ENCODE measurements around the gene COPZ2. TPM values are rescaled to one million over a fixed set of nuclear protein-coding genes. Genes with fewer than 3 reads are reported as not detected.

The COPZ2 gene
- total RNA-seq, 4 donors from 2014 or later: 0.91 to 14.5 (median 5.7) TPM

DNA sequence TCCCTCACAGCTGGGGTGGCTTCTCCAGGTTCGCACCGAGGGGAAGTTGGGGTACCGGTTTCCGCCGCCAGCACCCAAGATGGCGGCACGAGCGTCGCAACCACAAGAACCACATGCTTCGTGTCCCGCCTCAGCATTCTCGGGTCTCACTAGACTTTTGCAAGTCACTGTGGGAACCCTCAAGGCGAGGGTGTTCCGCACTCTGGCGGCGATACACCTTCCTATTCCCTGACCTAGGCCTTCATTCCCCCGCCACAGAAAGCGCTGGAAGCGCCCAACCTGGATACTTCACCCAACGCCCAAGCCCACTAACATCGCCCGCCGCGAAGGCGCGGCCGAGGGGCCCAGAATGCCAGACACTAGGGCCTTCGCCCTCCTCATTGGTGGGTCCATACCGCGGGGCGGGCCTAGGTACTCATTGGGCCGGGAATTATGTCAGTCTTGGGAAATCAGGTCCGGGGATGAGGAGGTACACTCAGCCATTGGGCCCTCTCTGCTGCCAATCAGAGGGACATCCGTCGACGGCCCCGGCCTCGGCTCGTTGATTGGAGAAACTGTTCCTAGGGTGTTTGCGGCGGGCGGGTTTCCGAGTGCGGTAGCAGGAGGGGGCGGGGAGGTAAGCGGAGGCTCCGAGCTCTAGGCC is 10.3 kb upstream of the COPZ2 start, which contains the start of gene NFE2L1:
NFE2L1 (plus strand) TSS at position 619 of the 643 bp plus-strand sequence. CDS start 2,760 bp downstream, outside the sequence.
- peak within 1 kb of the TSS; percentile 97 to 100 (median 98) for H3K27ac ChIP-seq
- no peaks in the 10 kb centered on the region for H3K9me3 ChIP-seq
- 0 to 1% methylated on average over 24 to 36 of the region's 47 CpGs for WGBS, 2 donors
- peaks cover 52 to 67% (median 56%) of the 10 kb centered on the region in 3 donors for H3K4me1 ChIP-seq
- peak; percentile 99 for DNase-seq
- H3K27me3 ChIP-seq: no peaks in the 10 kb centered on the region
- intact Hi-C loops (cut with DNase I): no loop called here
- peak within 1 kb of the TSS; percentile 72 to 94 (median 85) for H3K4me3 ChIP-seq
- peaks cover 0 to 23% (median 0%) of the 10 kb centered on the region in 3 donors for H3K36me3 ChIP-seq
- peak in 2 of 6 experiments; percentile 8 to 11 for TF ChIP-seq CTCF (IDR thresholded peaks at IDR 0.05)
- TF ChIP-seq POLR2A (IDR thresholded peaks at IDR 0.05): peak in 2 of 4 donors; percentile 73 to 82

DNA sequence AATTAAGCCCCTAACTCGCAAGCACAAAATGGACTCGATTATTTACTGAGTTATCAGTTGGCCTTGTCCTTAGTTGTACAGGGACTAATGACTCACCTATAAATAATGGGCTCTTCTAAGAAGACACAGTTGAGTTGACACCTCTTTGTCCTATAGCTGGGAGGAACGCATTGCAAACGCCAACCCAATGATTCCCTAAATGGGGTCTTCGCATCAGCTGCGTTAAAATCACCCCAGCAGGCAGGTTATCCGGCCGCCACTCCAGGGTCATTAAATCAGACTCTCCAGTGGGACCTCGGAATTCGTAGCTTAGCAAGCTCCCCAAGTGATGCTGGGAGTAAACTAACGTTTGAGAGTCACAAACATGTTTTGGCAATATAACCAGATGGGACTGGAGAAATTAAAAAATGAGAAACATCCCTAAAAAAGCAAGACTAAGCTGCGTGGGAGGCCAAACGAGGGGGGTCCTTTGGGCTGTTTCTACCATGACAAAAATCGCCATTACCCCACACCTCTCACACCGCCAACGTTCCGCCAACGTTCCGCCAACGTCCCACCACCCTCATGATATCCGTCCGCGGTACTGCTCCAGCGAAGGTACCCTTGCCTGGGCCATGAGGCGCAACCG is 9.6 kb upstream of the COPZ2 start:
- no peak for DNase-seq
- Histone ChIP-seq H3K27me3 (no peaks in the 10 kb centered on the region), H3K36me3 (peaks cover 0 to 17% (median 0%) of the 10 kb centered on the region in 3 donors), H3K4me3 (peak overlapping the region; percentile 72 to 94 (median 85)), H3K4me1 (peaks cover 46 to 61% (median 50%) of the 10 kb centered on the region in 3 donors), H3K27ac (peak overlapping the region; percentile 97 to 100 (median 98)), H3K9me3 (no peaks in the 10 kb centered on the region)
- WGBS, 2 donors: 5 to 6% methylated on average over 22 to 26 of the region's 26 CpGs
- TF ChIP-seq POLR2A (IDR thresholded peaks at IDR 0.05) (no peak), CTCF (IDR thresholded peaks at IDR 0.05) (no peak)
- intact Hi-C loops (cut with DNase I): no loop called here

DNA sequence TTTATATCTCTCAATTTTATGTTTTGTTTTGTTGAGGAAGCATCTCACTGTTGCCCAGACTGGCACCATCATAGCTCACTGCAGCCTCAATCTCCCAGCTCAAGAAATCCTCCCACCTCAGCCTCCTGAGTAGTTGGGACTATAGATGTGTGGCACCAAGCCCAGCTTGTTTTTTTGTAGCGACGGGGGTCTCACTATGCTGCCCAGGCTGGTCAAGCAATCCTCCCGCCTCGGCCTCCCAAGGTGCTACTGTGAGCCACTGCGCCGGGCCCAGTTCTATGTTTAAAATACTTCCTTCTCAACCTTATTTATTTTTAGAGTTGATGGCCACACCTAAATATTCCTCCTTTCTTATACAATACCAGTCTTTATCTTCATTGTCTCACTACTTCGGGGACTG is 8.7 kb upstream of the COPZ2 start:
- peaks cover 36 to 51% (median 40%) of the 10 kb centered on the region in 3 donors for H3K4me1 ChIP-seq
- TF ChIP-seq CTCF (IDR thresholded peaks at IDR 0.05) (no peak), POLR2A (IDR thresholded peaks at IDR 0.05) (no peak)
- H3K36me3 ChIP-seq: peaks cover 0 to 8% (median 0%) of the 10 kb centered on the region in 3 donors
- no peak for DNase-seq
- intact Hi-C loops (cut with DNase I): no loop called here
- peak overlapping the region in 1 of 4 donors; percentile 93 for H3K4me3 ChIP-seq
- H3K9me3 ChIP-seq: no peaks in the 10 kb centered on the region
- no peaks in the 10 kb centered on the region for H3K27me3 ChIP-seq
- peak overlapping the region; percentile 97 to 100 (median 98) for H3K27ac ChIP-seq
- WGBS, 2 donors: 66 to 68% methylated on average over 7 of the region's 7 CpGs

GRCh38 chr17:48045316-48046001 is 7.9 kb upstream of the COPZ2 start:
- Histone ChIP-seq H3K4me3 (no peak overlapping the region), H3K27me3 (no peaks in the 10 kb centered on the region), H3K36me3 (no peaks in the 10 kb centered on the region), H3K9me3 (no peaks in the 10 kb centered on the region), H3K27ac (peak overlapping the region; percentile 97 to 100 (median 98)), H3K4me1 (peaks cover 28 to 43% (median 34%) of the 10 kb centered on the region in 3 donors)
- TF ChIP-seq CTCF (IDR thresholded peaks at IDR 0.05) (no peak), POLR2A (IDR thresholded peaks at IDR 0.05) (peak in 1 of 4 donors; percentile 39)
- intact Hi-C loops (cut with DNase I): no loop called here
- DNase-seq: no peak
- 19 to 29% methylated on average over 4 to 6 of the region's 8 CpGs for WGBS, 2 donors
